Lung (tissue), 12 donors: ENCODE results near the gene RHOB. TPM values are rescaled to one million over a fixed set of nuclear protein-coding genes. Genes with fewer than 3 reads are reported as not detected.

Source experiments
- ATAC-seq: fragments of 200-7000 bp; cut with Tn5 transposase; one replicate; pipeline ENCODE4 v1.9.1; 2020; ENCODE audit warnings: moderate number of reproducible peaks; ENCODE audit not compliant: insufficient read depth, low FRiP score
- DNase-seq, 3 donors: peaks; one replicate each; pipeline ENCODE4 v3.0.0-alpha.2; 2013 to 2017
- H3K27ac ChIP-seq, 2 donors: one replicate each; pipeline ENCODE4 v1.5.1; 2013; ENCODE audit warnings: mild to moderate bottlenecking in 2 of 2, moderate library complexity in 2 of 2, control low read depth in 1 of 2, inconsistent platforms in 1 of 2, low read depth in 1 of 2, low read length in 1 of 2
- H3K27me3 ChIP-seq, 3 donors: one replicate each; pipeline ENCODE4 v1.5.1; 2013; ENCODE audit warnings: low read length in 2 of 3; ENCODE audit not compliant: control insufficient read depth in 3 of 3, insufficient read depth in 3 of 3
- H3K36me3 ChIP-seq, 4 donors: one replicate each; pipeline ENCODE4 v1.5.1; 2013; ENCODE audit warnings: low read length in 4 of 4, mild to moderate bottlenecking in 1 of 4, moderate library complexity in 1 of 4; ENCODE audit not compliant: control insufficient read depth in 4 of 4, insufficient read depth in 4 of 4
- H3K4me1 ChIP-seq, 5 donors: one replicate each; pipeline ENCODE4 v1.5.1; 2013; ENCODE audit warnings: low read length in 5 of 5, mild to moderate bottlenecking in 2 of 5, moderate library complexity in 1 of 5; ENCODE audit not compliant: control insufficient read depth in 5 of 5, insufficient read depth in 5 of 5
- H3K4me3 ChIP-seq: one replicate; pipeline ENCODE4 v1.5.1; 2013; ENCODE audit warnings: mild to moderate bottlenecking, control low read depth, moderate library complexity
- H3K9ac ChIP-seq, 2 donors: one replicate each; pipeline ENCODE4 v1.5.1; 2013; ENCODE audit warnings: low read length in 2 of 2, control low read depth in 1 of 2; ENCODE audit not compliant: insufficient read depth in 1 of 2
- H3K9me3 ChIP-seq, 4 donors: one replicate each; pipeline ENCODE4 v1.5.1; 2013; ENCODE audit warnings: low read length in 3 of 4, mild to moderate bottlenecking in 1 of 4, moderate library complexity in 1 of 4; ENCODE audit not compliant: control insufficient read depth in 4 of 4, insufficient read depth in 3 of 4
- CTCF ChIP-seq: IDR thresholded peaks from 2 replicates; pipeline ENCODE4 v1.5.1; 2012; ENCODE audit warnings: mild to moderate bottlenecking; ENCODE audit errors: control extremely low read depth, extremely low read depth
- WGBS, 2 donors: extraction: QIAGEN DNeasy Blood & Tissue Kit; methylation state at CpG; one replicate each; pipeline ENCODE4 v1.1.7; 2013; 5-methylcytosine and 5-hydroxymethylcytosine counted together
- polyA plus RNA-seq, 2 donors: library from polyadenylated mRNA; stranded (reverse); fragments of 200-250 nt; gene quantifications; one replicate each; pipeline ENCODE4 v1.2.1, GENCODE V29; 2013
- total RNA-seq, 2 donors: library from RNA; depleted of rRNA in 1 of 2; stranded (reverse); fragments of >200 nt in 1 of 2; gene quantifications; one replicate each; pipeline ENCODE4 v1.2.1, GENCODE V29; 2014 to 2021
- donor health status: control.
- donor health status: control.
- donor health status: Bipolar disorder and iron deficiency.
- donor health status: healthy.
- donor health status: DM: yes; HTN: yes; CAD: no.

Gene RHOB
- total and polyA plus RNA-seq, 4 donors = 93.2 to 354 (median 249) TPM

- no peak for TF ChIP-seq CTCF
- ATAC-seq = no peak
- no peaks in the 10 kb centered on the region for H3K27me3 ChIP-seq
- peaks cover 0 to 16% (median 0%) of the 10 kb centered on the region in 5 donors for H3K4me1 ChIP-seq
- H3K27ac ChIP-seq = no peak overlapping the region
- no peak overlapping the region for H3K9ac ChIP-seq
- no peaks in the 10 kb centered on the region for H3K9me3 ChIP-seq
- peak; percentile 22 to 74 (median 48) for DNase-seq
- no peaks in the 10 kb centered on the region for H3K36me3 ChIP-seq
- H3K4me3 ChIP-seq = no peak overlapping the region
- 71 to 85% methylated on average over 4 of the region's 4 CpGs for WGBS, 2 donors
Measured at GRCh38 chr2:20465716-20466394, 19.0 kb downstream of the RHOB start.

- TF ChIP-seq CTCF = no peak
- ATAC-seq = no peak
Measured at GRCh38 chr2:20467789-20468548, 21.1 kb downstream of the RHOB start.

GRCh38 chr2:20468549-20469500 lies 22.0 kb downstream of the RHOB start:
- 81 to 87% methylated on average over 11 of the region's 11 CpGs for WGBS, 2 donors
- H3K27ac ChIP-seq = no peak overlapping the region
- peak in 1 of 3 donors; percentile 17 for DNase-seq

More at GRCh38 chr2:20467789-20468548, 21.1 kb downstream of the RHOB start:
- Histone ChIP-seq H3K27ac (no peak overlapping the region), H3K4me3 (no peak overlapping the region), H3K36me3 (no peaks in the 10 kb centered on the region), H3K9me3 (no peaks in the 10 kb centered on the region), H3K27me3 (no peaks in the 10 kb centered on the region), H3K4me1 (peaks cover 0 to 16% (median 0%) of the 10 kb centered on the region in 5 donors), H3K9ac (no peak overlapping the region)
- DNase-seq = peak in 1 of 3 donors; percentile 8
- 91 to 93% methylated on average over 11 of the region's 11 CpGs for WGBS, 2 donors

More at GRCh38 chr2:20468549-20469500, 22.0 kb downstream of the RHOB start:
- Histone ChIP-seq H3K4me3 (no peak overlapping the region), H3K4me1 (peaks cover 0 to 16% (median 0%) of the 10 kb centered on the region in 5 donors), H3K9ac (no peak overlapping the region), H3K9me3 (no peaks in the 10 kb centered on the region), H3K36me3 (no peaks in the 10 kb centered on the region), H3K27me3 (no peaks in the 10 kb centered on the region)
- ATAC-seq = no peak
- no peak for TF ChIP-seq CTCF
